Kidney (tissue), 14 donors: Measurements from ENCODE around the gene MUC3A. TPM values are rescaled to one million over a fixed set of nuclear protein-coding genes. Genes with fewer than 3 reads are reported as not detected.

Experiments
- DNase-seq, 5 donors: peaks; one replicate each; pipeline ENCODE4 v3.0.0-alpha.2; 2013 to 2020
- FAIRE-seq: peaks from 2 replicates; lab custom pipeline; 2012; peaks lifted over from hg19 to GRCh38; lab: Jason Lieb, UNC
- H3K27ac ChIP-seq, 2 donors: one replicate each; pipeline ENCODE4 v1.7.0; 2013; ENCODE audit warnings: low read depth in 2 of 2, low read length in 2 of 2, inconsistent platforms in 1 of 2
- H3K27me3 ChIP-seq: one replicate; pipeline ENCODE4 v1.7.1; 2013; ENCODE audit warnings: low read length, inconsistent platforms; ENCODE audit not compliant: control insufficient read depth, insufficient read depth
- H3K36me3 ChIP-seq, 3 donors: one replicate each; pipeline versions ENCODE4 v1.7.0 to v1.7.1; 2013; ENCODE audit warnings: low read length in 3 of 3, control low read depth in 1 of 3, inconsistent platforms in 1 of 3; ENCODE audit not compliant: insufficient read depth in 3 of 3, control insufficient read depth in 2 of 3
- H3K4me1 ChIP-seq, 3 donors: one replicate each; pipeline versions ENCODE4 v1.7.0 to v1.7.1; 2013; ENCODE audit warnings: low read length in 3 of 3, inconsistent platforms in 1 of 3, low read depth in 1 of 3; ENCODE audit not compliant: control insufficient read depth in 2 of 3, insufficient read depth in 2 of 3
- H3K4me3 ChIP-seq, 3 donors: one replicate each; pipeline versions ENCODE4 v1.7.0 to v1.8.1; 2013; ENCODE audit warnings: low read length in 3 of 3, control low read depth in 1 of 3, inconsistent platforms in 1 of 3
- H3K9ac ChIP-seq, 3 donors: one replicate each; pipeline versions ENCODE4 v1.7.0 to v1.7.1; 2013; ENCODE audit warnings: low read length in 3 of 3, control low read depth in 1 of 3, inconsistent platforms in 1 of 3
- H3K9me3 ChIP-seq, 3 donors: one replicate each; pipeline versions ENCODE4 v1.7.0 to v1.7.1; 2013; ENCODE audit warnings: low read length in 3 of 3, control low read depth in 1 of 3, inconsistent platforms in 1 of 3; ENCODE audit not compliant: control insufficient read depth in 2 of 3, insufficient read depth in 1 of 3
- intact Hi-C: fragments of 100-400 bp; cut with DNase I; formaldehyde crosslinking; loops from one replicate; pipeline ENCODE4 v1.11.1; 2022
- polyA plus RNA-seq: library from polyadenylated mRNA; stranded (reverse); fragments of 350-450 nt; fragmentation: Illumina TruSeq; extraction: RNeasy Lipid Tissue Mini Kit (QIAGEN cat#74804); gene quantifications from one replicate; pipeline ENCODE4 v1.2.3, GENCODE V29; 2014; ENCODE audit warnings: low read depth, low replicate concordance; ENCODE audit not compliant: insufficient read depth
- total RNA-seq: library from RNA; stranded (reverse); fragmentation: NEBNext Ultra II Directional; extraction: Animal tissue kit (Norgen Biotek cat#: 25700); gene quantifications from one replicate; pipeline ENCODE4 v1.2.1, GENCODE V29; 2021
- TF ChIP-seq, protein P1 (sequence below): IDR thresholded peaks from 3 replicates; pipeline ENCODE4 v1.5.1; 2012; ENCODE audit warnings: mild to moderate bottlenecking, moderate library complexity, borderline replicate concordance; ENCODE audit not compliant: insufficient read depth; ENCODE audit errors: extremely low read depth
- donor health status: control.
- donor health status: control.
- donor health status: control.
- donor health status: control.
- donor health status: control.
- donor health status: DM: yes; HTN: yes; CAD: no.
- donor health status: Normal renal cell carcinoma (clear cell type).

The MUC3A gene
- total and polyA plus RNA-seq, 2 donors from 2014 or later: 0.65 to 39.1 TPM

DNA sequence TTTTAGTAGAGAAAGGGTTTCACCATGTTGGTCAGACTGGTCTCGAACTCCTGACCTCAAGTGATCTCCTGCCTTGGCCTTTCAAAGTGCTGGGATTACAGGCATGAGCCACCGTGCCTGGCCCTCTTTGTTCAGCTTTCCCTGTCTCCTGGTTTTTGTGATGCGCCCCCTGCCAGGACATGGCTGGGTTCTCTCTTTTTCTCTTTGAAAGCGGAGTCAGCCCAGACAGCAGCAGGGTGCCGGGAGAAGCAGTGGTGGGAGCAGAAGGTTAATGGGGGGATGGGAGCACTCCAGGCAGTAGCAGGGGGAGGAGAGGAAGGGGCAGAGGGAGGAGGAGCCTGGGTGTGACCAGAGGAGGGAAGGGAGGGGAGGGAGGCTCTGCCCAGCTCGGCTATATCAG lies 1.8 kb downstream of the MUC3A start:
- no peaks in the 10 kb centered on the region for H3K4me1 ChIP-seq
- H3K36me3 ChIP-seq: no peaks in the 10 kb centered on the region
- no peak overlapping the region for H3K27ac ChIP-seq
- no peaks in the 10 kb centered on the region for H3K27me3 ChIP-seq
- H3K9ac ChIP-seq: no peak overlapping the region
- H3K4me3 ChIP-seq: no peak overlapping the region
- intact Hi-C loops: no loop called here
- DNase-seq: peak in 3 of 5 donors; percentile 29 to 56 (median 47)
- FAIRE-seq: no peak
- TF ChIP-seq, protein P1, sequence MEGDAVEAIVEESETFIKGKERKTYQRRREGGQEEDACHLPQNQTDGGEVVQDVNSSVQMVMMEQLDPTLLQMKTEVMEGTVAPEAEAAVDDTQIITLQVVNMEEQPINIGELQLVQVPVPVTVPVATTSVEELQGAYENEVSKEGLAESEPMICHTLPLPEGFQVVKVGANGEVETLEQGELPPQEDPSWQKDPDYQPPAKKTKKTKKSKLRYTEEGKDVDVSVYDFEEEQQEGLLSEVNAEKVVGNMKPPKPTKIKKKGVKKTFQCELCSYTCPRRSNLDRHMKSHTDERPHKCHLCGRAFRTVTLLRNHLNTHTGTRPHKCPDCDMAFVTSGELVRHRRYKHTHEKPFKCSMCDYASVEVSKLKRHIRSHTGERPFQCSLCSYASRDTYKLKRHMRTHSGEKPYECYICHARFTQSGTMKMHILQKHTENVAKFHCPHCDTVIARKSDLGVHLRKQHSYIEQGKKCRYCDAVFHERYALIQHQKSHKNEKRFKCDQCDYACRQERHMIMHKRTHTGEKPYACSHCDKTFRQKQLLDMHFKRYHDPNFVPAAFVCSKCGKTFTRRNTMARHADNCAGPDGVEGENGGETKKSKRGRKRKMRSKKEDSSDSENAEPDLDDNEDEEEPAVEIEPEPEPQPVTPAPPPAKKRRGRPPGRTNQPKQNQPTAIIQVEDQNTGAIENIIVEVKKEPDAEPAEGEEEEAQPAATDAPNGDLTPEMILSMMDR: no peak
- no peaks in the 10 kb centered on the region for H3K9me3 ChIP-seq

DNA sequence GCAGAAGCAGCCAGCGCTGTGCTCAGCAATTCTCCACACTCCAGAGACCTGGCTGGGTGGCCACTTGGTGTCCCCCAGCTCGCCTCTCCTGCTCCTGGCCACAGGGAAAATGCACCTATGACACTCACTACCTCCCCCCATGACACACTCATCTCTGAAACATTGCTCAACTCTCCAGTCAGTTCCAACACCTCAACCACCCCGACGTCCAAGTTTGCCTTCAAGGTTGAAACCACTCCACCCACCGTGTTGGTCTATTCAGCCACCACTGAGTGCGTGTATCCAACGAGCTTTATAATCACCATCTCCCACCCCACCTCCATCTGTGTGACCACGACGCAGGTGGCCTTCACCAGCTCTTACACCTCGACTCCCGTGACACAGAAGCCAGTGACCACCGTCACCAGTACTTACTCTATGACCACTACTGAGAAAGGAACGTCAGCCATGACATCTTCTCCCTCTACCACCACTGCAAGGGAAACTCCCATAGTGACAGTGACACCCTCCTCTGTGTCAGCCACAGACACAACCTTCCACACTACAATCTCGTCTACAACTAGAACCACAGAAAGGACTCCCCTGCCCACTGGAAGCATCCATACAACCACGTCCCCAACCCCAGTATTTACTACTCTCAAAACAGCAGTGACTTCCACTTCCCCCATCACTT lies 2.7 kb downstream of the MUC3A start:
- no peaks in the 10 kb centered on the region for H3K27me3 ChIP-seq
- H3K4me1 ChIP-seq: no peaks in the 10 kb centered on the region
- H3K4me3 ChIP-seq: no peak overlapping the region
- no peaks in the 10 kb centered on the region for H3K9me3 ChIP-seq
- TF ChIP-seq, protein P1: no peak
- no peak overlapping the region for H3K9ac ChIP-seq
- FAIRE-seq (no peak), DNase-seq (no peak)
- H3K36me3 ChIP-seq: no peaks in the 10 kb centered on the region
- intact Hi-C loops: no loop called here
- no peak overlapping the region for H3K27ac ChIP-seq

DNA sequence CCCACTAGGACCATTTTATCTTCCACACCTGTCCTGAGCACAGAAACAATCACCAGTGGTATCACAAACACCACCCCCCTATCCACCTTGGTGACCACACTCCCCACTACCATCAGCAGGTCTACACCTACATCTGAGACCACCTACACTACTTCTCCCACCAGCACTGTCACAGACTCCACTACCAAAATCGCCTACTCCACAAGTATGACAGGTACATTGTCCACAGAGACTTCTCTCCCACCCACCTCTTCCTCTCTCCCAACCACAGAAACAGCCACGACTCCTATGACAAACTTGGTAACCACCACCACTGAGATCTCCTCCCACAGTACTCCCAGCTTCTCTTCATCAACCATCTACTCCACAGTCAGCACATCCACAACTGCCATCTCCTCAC lies 3.3 kb downstream of the MUC3A start:
- DNase-seq: no peak
- no peak for FAIRE-seq
- TF ChIP-seq, protein P1: no peak
- Histone ChIP-seq H3K36me3 (no peaks in the 10 kb centered on the region), H3K9me3 (no peaks in the 10 kb centered on the region), H3K4me3 (no peak overlapping the region), H3K9ac (no peak overlapping the region), H3K4me1 (no peaks in the 10 kb centered on the region), H3K27ac (no peak overlapping the region), H3K27me3 (no peaks in the 10 kb centered on the region)
- intact Hi-C loops: no loop called here
